DMS153 treated with DMSO at 0.1 percent for 48 hours (cell line): ENCODE data around the gene CPAMD8.
"Not testable (repeated sequence)": the region's sequence is repeated elsewhere in the genome, so short reads cannot be mapped to it uniquely, and the experiment has no call there.

Experiments used
- DNase-seq: peaks from one replicate; lab custom pipeline; 2025; ENCODE audit not compliant: unreplicated experiment; lab: John Stamatoyannopoulos, UW

The CPAMD8 gene

DNA sequence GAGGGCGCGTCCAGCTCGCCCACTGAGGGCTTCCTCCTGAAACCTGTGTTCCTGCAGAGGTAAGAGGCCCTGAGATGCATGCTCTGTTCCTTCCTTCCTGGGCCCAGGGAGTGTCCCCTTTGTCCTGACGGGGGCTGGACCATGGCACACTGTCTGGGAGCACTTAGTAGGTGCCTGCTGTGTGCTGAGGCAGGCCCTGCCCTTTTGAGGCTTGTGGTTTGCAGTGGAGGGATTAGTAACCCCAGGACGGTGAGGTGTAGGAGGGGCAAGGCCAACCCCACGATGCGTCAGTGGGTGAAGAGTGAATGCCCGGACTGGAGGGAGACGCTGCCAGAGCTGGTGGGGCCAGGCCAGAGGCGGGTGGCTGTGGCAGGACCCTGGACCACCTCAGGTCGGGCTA is 149.0 kb downstream of the CPAMD8 start:
- DNase-seq, result no peak

DNA sequence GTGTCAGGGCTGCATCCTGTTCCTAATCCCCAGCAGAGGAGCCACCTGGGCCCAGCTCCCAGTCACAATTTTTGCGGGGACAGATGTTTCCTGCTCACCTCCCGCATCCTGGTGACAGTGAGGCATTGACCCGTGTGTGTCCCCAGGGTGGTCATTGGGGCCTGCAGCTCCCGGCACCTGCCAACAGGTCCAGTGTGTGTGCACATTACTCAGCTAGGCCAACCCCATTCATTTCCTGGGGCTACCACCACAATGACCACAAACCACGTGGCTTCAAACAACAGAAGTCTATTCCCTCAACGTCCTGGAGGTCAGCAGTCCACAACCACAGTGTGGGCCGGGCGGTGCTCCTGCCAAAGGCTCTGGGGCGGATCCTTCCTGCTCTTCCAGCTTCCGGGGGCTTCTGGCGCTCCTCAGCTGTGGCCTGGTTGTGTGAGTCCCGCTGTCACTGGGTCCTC is 149.7 kb downstream of the CPAMD8 start:
- DNase-seq, result no peak

DNA sequence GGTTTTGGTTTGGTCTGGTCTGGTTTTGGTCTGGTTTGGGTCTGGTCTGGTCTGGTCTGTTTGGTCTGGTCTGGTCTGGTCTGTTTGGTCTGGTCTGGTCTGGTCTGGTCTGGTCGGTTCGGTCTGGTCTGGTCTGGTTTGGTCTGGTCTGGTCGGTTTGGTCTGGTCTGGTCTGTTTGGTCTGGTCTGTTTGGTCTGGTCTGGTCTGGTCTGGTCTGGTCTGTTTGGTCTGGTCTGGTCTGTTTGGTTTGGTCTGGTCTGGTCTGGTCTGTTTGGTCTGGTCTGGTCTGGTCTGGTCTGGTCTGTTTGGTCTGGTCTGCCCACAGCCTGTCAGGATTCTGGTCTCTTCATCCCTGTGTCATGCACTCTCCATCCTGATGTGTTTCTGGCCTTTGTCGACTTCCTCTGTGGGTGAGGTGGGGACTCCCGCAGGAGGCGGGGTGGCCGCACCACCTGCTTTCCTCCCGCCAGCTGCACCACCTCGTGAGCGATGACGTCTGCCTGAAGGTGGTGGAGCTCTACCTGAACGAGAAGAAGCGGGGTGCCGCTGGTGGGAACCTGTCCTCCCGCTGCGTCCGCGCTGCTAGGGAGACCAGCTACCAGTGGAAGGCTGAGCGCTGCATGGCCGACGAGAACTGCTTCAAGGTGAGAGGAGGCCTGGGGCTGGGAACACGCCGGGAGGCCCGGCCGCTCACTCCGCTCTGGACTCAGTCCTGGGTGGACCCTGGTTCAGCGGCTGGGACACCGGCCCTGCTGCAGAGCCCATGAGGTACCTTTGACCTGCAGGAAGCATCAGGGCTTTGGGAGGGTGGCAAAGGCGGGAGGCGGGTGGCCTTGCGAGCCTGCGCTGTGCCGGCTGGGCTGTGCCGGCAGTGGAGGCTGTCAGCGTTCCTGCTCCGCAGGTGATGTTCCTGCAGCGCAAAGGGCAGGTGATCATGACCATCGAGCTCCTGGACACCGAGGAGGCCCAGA is 150.7 kb downstream of the CPAMD8 start:
- DNase-seq, result no peak

DNA sequence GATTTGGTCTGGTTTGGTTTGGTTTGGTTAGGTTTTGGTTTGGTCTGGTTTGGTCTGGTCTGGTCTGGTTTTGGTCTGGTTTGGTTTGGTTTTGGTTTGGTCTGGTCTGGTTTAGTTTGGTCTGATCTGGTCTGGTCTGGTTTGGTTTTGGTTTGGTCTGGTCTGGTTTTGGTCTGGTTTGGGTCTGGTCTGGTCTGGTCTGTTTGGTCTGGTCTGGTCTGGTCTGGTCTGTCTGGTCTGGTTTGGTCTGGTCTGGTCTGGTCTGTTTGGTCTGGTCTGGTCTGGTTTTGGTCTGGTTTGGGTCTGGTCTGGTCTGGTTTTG is 151.7 kb downstream of the CPAMD8 start:
- DNase-seq, result not testable (repeated sequence)

DNA sequence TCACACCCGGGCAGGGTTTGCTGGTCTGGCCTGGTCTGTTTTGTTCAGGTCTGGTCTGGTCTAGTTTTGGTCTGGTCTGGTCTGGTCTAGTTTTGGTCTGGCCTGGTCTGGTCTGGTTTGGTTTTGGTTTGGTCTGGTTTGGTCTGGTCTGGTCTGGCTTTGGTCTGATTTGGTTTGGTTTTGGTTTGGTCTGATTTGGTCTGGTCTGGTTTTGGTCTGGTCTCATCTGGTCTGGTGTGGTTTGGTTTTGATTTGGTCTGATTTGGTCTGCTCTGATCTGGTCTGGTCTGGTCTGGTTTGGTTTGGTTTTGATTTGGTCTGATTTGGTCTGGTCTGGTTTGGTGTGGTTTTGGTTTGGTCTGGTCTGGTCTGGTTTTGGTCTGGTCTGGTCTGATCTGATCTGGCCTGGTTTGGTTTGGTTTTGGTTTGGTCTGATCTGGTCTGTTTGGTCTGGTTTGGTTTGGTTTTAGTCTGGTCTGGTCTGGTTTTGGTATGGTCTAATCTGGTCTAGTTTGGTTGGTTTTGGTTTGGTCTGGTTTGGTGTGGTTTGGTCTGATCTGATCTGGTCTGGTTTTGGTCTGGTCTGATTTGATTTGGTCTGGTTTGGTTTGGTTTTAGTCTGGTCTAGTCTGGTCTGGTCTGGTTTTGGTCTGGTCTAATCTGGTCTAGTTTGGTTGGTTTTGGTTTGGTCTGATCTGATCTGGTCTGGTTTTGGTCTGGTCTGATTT is 152.2 kb downstream of the CPAMD8 start:
- DNase-seq, result no peak

DNA sequence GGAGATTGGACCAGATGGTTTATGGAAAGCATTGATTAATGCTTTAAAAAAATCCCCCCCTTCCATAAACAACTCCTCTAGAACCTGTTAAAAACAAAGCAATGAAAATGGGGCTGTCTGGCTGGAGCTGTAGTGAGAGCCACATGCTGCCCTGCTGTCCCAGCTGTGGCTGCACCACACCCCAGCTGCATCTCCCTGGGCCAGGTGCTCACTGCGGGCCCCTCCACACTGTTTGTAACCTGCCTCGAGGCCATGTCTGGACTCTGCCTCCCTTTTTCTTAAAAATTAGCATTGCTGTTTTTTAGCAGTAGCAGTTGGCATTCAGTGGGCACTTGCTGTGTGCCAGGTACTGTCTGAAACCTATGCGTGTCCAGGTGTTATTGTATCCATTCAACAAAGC is 153.0 kb downstream of the CPAMD8 start:
- no peak for DNase-seq

DNA sequence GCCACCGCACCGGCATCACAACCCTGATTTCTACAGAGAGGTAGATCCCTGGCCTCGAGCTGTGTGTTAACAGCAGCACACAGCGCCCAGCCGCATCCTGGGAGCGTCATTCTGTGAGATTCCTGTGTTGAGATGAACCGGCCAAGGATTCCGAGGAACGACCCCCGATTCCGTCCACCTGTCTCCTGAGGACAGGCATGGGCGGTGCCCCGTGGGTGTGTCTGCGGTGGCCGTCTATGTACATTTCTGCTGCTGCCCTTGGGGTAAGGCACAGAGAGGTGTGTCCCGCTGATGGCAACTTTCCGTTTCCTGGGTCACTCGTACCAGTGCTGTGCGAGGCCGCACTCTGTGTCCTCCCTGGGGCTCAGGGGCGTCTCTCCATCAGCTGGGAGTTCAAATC is 153.9 kb downstream of the CPAMD8 start:
- no peak for DNase-seq

DNA sequence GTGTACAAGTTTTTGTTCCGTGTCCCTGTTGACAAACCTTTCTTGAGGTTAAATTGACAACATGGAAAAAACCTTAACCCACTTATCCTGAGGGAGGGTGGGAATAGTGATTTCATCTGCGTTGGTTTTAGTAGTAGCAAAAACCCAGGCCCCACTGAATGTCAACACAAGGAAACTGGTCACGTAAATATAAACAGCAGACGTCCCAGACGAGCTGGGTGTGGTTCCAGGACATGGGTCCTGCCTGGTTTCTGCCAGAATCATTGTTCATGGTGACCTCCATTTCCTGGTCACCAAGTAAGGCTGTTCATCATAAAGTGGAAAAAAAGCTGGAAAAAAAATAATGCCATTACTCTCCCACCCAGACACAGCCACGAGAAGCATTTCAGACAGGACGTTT is 154.7 kb downstream of the CPAMD8 start:
- DNase-seq, result no peak

DNA sequence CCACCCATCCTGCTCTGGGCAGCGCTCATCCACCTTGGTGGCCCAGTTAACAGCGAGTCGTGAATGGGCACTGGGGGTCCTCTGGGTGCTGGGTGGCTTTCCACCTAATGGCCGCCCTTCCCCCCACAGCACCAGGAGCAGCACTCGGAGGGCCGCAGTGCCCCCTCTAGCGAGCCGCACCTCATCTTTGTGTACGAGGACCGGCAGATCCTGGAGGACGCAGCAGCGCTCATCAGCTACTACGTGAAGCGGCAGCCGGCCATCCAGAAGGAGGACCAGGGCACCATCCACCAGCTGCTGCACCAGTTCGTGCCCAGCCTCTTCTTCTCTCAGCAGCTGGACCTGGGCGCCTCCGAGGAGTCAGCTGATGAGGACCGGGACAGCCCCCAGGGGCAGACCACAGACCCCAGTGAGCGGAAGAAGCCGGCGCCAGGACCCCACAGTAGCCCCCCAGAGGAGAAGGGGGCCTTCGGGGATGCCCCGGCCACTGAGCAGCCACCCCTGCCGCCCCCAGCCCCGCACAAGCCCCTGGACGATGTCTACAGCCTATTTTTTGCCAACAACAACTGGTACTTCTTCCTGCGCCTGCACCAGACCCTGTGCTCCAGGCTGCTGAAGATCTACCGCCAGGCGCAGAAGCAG is 157.2 kb downstream of the CPAMD8 start:
- DNase-seq, result no peak

DNA sequence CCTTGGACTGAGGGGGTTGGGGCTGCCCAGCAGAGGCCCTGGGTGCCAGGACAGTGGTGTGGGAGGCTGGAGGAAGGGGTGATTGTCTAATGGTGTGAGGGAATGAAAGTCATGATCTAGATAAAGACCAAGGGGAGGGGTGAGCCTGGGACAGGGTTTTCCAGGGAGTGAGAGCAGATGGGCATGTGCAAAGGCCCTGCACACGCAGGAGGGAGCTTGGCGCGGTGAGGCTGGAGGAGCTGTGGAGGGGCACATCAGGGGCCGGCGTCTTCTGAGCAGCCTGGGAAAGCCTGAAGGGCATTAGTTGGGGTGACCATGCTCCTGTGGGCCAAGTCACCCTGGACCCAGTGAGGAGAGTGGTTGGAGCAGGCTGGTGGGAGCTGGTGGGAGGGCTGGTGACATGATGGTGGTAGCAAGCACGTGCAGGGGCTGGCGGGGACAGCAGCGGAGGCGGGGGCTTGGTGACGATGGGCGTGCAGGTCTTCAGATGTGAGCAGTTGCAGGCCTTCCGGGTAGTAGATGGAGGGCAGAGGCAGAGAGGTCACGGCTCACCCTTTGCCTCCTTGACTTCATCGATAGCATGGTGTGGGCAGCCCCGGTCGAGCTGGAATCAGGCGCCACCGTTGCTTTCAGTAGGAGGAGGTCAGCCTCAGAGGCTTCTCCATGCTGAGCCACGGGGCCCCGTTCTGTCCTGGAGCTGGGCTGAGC is 158.0 kb downstream of the CPAMD8 start:
- no peak for DNase-seq

DNA sequence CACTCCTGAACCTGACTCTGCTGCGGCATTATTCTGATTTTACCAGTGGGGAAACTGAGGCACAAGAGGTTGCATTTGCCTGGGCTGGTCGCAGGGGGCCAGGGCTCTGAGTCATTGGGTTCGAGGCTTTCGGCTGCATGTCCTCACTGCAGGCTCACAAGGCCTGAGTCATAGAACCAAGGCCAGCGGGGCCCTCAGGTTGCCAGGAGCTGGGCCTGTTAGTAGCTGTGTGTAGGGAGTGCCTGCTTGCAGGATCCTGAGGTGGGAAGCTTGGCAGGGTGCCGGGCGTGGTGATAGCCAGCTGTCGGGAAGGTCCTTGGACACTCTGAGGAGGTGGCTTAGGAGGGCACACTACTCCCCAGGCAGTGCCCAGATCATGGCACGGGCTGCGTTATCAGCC is 159.4 kb downstream of the CPAMD8 start:
- no peak for DNase-seq

DNA sequence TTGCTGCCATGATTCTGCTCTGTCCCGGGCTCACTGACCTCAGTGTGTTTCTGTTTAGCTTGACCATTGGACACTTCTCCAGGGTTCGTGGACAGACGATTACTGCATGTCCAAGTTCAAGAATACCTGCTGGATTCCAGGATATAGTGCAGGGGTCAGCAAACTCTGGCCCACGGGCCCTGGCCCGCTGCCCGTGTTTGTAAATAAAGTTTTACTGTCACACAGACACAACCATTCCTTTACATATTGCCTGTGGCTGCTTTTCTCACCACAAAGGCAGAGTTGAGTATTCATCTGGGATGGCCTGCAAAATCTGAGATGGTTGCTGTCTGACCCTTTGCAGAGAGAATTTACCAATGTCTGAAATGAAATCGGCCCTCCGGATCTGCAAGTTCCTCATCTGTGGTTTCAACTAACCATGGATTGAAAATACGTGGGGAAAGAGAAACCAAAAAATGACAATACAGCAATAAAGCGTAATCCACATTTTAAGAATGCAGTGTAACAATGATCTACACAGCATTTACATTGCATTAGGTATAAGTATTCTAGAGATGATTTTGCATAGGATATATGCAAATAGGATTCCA is 163.7 kb downstream of the CPAMD8 start:
- DNase-seq, result no peak

DNA sequence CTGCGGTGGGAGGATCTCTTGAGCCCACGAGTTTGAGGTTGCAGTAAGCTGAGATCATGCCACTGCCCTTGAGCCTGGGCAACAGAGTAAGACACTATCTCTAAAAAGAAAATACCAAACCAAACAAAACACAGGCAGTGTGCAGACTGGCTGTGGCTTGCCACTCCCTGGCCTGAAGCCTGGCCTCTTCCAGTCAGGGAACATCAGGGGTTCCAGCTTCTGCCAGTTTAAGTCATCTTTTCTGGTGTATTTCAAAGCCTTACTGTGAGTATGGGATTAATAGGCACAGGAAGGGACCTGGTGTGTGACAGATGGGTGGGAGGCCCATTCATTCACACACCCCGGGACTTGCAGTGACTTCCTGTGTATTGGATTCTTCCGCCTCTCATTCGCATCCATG is 164.8 kb downstream of the CPAMD8 start:
- no peak for DNase-seq

DNA sequence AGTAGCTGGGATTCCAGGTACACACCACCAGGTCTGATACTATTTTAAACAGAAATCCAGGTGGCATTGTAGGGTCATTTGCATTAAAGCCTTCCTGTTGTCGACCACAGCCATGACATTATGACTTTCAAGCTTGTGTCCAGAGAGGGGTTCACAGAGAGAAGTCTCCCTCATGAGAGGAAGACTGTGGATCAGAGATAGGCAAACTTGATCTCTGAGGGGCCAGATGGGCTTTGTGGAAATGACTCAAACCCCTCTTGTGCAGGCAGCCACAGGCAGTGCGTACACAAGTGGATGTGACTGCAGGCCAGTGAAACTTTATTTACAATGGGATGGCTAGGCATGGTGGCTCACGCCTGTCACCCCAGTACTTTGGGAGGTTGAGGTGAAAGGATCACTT is 165.6 kb downstream of the CPAMD8 start:
- DNase-seq, result no peak

DNA sequence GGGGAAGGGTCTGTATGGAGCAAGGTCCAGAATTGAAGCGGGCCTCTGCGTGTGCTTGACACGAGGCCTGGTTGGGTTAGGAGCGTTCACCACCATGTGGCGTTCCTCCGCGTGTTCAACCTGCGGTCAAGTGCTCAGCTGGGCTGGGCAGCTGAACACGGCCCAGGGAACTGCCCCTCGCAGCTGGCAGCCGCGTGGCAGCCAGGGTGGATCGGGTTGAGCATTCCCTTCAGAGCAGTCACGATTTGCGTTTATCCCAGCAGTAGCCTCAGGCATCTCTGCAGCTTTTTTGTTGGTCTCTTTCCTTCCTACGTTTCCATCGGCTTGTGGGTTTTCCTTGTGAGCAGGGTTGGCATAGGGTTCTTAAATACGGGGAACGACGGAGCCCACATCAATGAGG is 166.5 kb downstream of the CPAMD8 start:
- no peak for DNase-seq

DNA sequence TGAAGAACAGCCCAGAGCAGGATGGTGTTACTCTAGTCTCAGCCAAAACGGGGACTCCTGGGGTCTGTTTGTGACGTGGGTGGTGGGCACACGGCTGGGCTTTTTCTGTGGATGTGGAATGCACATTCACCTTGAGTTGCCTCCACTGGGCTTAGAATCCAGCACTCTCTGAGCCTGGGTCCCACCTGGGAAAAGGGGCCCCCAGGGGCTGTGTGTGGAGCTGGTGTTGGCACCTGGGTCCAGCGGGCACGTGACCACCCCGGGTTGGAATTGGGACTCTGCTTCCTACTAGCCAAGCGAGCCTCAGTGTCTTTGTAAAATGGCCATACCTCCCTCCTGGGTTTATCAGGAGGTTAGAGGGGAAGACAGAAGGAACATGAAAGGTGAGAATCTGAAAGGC is 167.0 kb downstream of the CPAMD8 start:
- DNase-seq, result no peak

DNA sequence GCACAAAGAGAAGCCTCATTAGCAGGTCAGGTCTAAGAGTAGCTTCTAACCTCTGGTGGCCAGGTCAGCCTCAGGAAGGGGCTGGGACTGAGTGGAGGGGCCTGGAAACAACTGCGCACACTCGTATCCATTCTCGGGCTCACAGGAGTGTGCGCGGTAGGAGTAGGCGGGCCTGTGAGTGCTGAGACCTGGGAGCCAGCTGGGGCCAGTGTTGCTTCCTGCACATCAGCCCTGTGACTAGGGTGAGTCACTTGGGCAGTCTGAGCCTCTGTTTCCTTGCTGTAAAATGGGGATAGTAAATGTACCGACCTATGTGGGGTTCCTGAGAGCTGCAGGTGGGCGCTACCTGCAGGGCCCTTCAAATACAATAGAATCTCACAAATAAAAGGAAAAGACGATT is 170.5 kb downstream of the CPAMD8 start:
- DNase-seq, result no peak

DNA sequence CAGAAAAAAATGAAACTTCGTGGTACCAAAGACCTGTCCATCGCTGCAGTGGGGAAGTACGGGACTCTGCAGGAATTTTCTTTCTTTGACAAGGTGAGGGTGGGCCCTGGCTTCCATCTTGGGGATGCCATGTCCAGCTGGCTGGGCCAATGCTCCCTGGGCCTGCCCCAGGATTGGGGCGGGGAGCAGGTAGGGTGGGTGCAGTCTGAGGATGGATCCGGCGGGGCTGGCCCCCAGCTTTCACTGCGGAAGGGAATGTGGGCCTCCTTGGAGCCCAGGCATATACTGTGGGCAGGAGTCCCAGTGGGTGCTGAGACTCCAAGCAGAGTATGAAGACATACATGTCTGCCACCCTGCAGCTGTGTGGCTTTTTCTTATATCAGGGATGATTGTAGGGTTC is 173.5 kb downstream of the CPAMD8 start:
- no peak for DNase-seq

DNA sequence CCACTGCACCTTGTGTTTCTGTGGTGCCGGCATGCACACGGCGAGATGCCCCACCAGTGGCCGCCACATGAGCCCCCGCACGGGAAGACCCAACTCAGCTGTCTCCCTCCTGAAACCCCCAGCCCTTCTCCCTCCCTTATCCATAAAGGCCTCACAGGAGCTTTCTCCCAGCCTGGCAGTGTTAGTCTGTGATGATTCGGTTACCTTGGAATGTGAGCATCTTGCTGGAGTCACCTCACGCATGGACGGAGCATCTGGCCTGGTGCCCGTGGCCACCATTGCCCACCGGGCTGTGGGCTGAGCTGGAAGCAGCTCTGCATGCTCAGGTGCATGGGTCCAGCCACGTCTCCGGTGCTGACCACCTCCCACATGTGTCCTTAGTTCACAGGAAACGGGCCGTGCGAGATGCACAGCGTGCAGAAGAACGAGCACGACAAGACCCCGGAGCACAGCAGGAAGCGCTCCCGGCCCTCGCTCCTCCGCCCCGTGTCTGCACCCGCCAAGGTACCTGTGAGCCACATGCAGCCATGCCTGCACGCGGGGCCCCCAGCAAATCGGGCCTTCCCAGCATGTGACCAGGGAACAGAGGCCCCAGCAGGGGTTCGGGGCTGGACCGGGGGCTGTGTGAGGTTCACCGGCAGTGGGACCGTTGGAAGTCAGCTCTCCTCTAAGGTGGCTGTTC is 175.4 kb downstream of the CPAMD8 start:
- no peak for DNase-seq

DNA sequence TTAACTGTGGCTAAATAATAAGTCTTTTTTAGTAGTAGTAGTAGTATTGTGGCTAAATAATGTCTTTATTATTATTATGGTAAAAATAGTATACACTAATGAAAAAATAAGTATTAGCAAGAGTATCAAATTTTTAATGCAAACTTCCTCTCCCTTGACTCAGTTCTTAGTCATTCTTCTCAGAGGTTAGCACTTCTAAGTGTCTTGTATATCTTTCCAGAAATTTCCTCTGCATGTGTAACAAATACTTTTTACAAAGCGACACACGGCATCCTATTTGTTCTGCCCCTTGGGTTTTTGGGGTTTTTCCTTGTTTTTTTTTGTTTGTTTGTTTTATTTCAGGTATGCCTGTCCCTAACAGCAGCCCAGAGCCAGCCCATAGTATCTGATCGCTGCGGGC is 176.5 kb downstream of the CPAMD8 start:
- no peak for DNase-seq
